Measurements from ENCODE around the gene DAP. TPM values are rescaled to one million over a fixed set of nuclear protein-coding genes. Genes with fewer than 3 reads are reported as not detected.

Gene DAP
- total and polyA plus RNA-seq, 4 donors = 49.9 to 131 (median 70.3) TPM

- H3K4me3 ChIP-seq = no peak overlapping the region
- ATAC-seq (ENCODE audit: insufficient read depth, low FRiP score) (no peak), DNase-seq (peak in 1 of 3 donors; percentile 56)
- 63 to 71% methylated on average over 10 of the region's 10 CpGs for WGBS, 2 donors
- H3K27me3 ChIP-seq (ENCODE audit: control insufficient read depth in 3 of 3, insufficient read depth in 3 of 3, low read length in 2 of 3) = no peaks in the 10 kb centered on the region
- H3K27ac ChIP-seq (ENCODE audit: low read depth in 1 of 2, low read length in 1 of 2) = peak overlapping the region in 1 of 2 donors; percentile 96
- H3K9me3 ChIP-seq (ENCODE audit: control insufficient read depth in 4 of 4, insufficient read depth in 3 of 4, low read length in 3 of 4) = no peaks in the 10 kb centered on the region
- TF ChIP-seq, protein P1, sequence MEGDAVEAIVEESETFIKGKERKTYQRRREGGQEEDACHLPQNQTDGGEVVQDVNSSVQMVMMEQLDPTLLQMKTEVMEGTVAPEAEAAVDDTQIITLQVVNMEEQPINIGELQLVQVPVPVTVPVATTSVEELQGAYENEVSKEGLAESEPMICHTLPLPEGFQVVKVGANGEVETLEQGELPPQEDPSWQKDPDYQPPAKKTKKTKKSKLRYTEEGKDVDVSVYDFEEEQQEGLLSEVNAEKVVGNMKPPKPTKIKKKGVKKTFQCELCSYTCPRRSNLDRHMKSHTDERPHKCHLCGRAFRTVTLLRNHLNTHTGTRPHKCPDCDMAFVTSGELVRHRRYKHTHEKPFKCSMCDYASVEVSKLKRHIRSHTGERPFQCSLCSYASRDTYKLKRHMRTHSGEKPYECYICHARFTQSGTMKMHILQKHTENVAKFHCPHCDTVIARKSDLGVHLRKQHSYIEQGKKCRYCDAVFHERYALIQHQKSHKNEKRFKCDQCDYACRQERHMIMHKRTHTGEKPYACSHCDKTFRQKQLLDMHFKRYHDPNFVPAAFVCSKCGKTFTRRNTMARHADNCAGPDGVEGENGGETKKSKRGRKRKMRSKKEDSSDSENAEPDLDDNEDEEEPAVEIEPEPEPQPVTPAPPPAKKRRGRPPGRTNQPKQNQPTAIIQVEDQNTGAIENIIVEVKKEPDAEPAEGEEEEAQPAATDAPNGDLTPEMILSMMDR (IDR thresholded peaks at IDR 0.05; ENCODE audit: control extremely low read depth, extremely low read depth) = no peak
- H3K36me3 ChIP-seq (ENCODE audit: control insufficient read depth in 4 of 4, insufficient read depth in 4 of 4, low read length in 4 of 4) = no peaks in the 10 kb centered on the region
- no peak overlapping the region for H3K9ac ChIP-seq (ENCODE audit: insufficient read depth in 1 of 2, low read length in 2 of 2)
- H3K4me1 ChIP-seq (ENCODE audit: control insufficient read depth in 5 of 5, insufficient read depth in 5 of 5, low read length in 5 of 5) = peaks cover 0 to 28% (median 10%) of the 10 kb centered on the region in 5 donors
These were observed 1.9 kb upstream of the DAP start for GRCh38 chr5:10762776-10763500.

DNA sequence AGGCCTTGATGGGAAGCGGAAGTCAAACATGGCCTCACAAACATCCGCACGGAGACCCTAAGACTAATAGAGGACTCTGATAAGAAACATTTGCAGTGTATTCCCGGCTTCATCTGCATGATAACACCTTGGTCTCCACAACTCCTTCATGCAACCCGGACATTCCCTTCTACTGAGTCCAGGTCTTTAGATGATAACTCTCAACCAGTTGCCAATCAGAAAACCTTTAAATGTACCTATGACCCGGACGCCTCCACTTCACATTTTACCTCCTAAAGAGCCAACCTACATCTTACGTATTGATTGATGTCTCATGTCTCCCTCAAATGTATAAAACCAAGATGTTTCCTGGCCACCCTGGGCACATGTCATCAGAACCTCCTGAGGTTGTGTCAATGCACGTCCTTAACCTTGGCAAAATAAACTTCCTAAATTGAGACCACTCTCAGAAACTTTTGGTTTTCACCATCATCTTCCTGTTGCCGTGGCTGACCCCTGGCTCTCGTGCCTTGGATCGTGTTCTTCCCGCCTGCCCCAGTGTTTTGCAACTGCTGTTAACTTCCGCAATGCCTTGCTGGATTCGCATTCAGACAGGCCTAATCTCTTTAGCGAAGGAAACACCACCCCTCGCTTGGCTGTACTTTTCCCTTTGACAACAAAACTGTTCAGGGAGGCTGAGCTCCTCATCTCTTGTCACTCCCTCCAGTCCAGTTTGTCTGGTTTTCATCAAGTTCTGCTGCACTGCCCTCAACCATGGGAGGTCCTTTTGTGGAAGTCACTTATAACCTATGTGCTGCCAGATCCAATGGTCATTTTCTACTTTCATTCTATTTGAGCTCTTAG lies 1.1 kb upstream of the DAP start:
- WGBS, 2 donors = 22 to 57% methylated on average over 17 of the region's 17 CpGs
- H3K4me1 ChIP-seq (ENCODE audit: control insufficient read depth in 5 of 5, insufficient read depth in 5 of 5, low read length in 5 of 5) = peaks cover 0 to 34% (median 10%) of the 10 kb centered on the region in 5 donors
- no peak overlapping the region for H3K4me3 ChIP-seq
- ATAC-seq (ENCODE audit: insufficient read depth, low FRiP score) = no peak
- peak overlapping the region; percentile 91 to 96 for H3K27ac ChIP-seq (ENCODE audit: low read depth in 1 of 2, low read length in 1 of 2)
- peak overlapping the region; percentile 46 to 70 for H3K9ac ChIP-seq (ENCODE audit: insufficient read depth in 1 of 2, low read length in 2 of 2)
- no peaks in the 10 kb centered on the region for H3K27me3 ChIP-seq (ENCODE audit: control insufficient read depth in 3 of 3, insufficient read depth in 3 of 3, low read length in 2 of 3)
- no peaks in the 10 kb centered on the region for H3K9me3 ChIP-seq (ENCODE audit: control insufficient read depth in 4 of 4, insufficient read depth in 3 of 4, low read length in 3 of 4)
- H3K36me3 ChIP-seq (ENCODE audit: control insufficient read depth in 4 of 4, insufficient read depth in 4 of 4, low read length in 4 of 4) = no peaks in the 10 kb centered on the region
- TF ChIP-seq, protein P1 (IDR thresholded peaks at IDR 0.05; ENCODE audit: control extremely low read depth, extremely low read depth) = no peak
- DNase-seq = peak in 2 of 3 donors; percentile 56 to 57

- DNase-seq (no peak), ATAC-seq (ENCODE audit: insufficient read depth, low FRiP score) (no peak)
- Histone ChIP-seq H3K4me1 (ENCODE audit: control insufficient read depth in 5 of 5, insufficient read depth in 5 of 5, low read length in 5 of 5) (peaks cover 0 to 46% (median 10%) of the 10 kb centered on the region in 5 donors), H3K4me3 (peak overlapping the region; percentile 81), H3K9ac (ENCODE audit: insufficient read depth in 1 of 2, low read length in 2 of 2) (peak overlapping the region in 1 of 2 donors; percentile 42), H3K27ac (ENCODE audit: low read depth in 1 of 2, low read length in 1 of 2) (peak overlapping the region; percentile 92 to 97), H3K9me3 (ENCODE audit: control insufficient read depth in 4 of 4, insufficient read depth in 3 of 4, low read length in 3 of 4) (no peaks in the 10 kb centered on the region), H3K27me3 (ENCODE audit: control insufficient read depth in 3 of 3, insufficient read depth in 3 of 3, low read length in 2 of 3) (no peaks in the 10 kb centered on the region), H3K36me3 (ENCODE audit: control insufficient read depth in 4 of 4, insufficient read depth in 4 of 4, low read length in 4 of 4) (peaks cover 0 to 1% (median 0%) of the 10 kb centered on the region in 4 donors)
- TF ChIP-seq, protein P1 (IDR thresholded peaks at IDR 0.05; ENCODE audit: control extremely low read depth, extremely low read depth) = no peak
- 0 to 1% methylated on average over 28 to 42 of the region's 42 CpGs for WGBS, 2 donors
These were observed 181 bp downstream of the DAP start for GRCh38 chr5:10760921-10761184.
